Activated T-helper 2 cell treated with anti-CD3 and anti-CD28 coated beads, Interferon-gamma antibody, Interleukin-2, Interleukin-4, amounts not matched to agents 10 μg/mL and 5 μg/mL and 100 μg/mL, durations not matched to agents 14 hours and 24 hours and 36 hours (primary cell): ENCODE data around the gene PRKAG2. TPM values are rescaled to one million over a fixed set of nuclear protein-coding genes. Genes with fewer than 3 reads are reported as not detected.

Experiments
- DNase-seq: peaks from one replicate; pipeline ENCODE4 v3.0.0; 2021; ENCODE audit warnings: low spot score
- H3K27ac Mint-ChIP-seq: one replicate; pipeline ENCODE4 v1.8.0; 2021; ENCODE audit warnings: mixed read lengths
- H3K27me3 Mint-ChIP-seq: one replicate; pipeline ENCODE4 v1.8.0; 2021; ENCODE audit warnings: low read depth, mixed read lengths
- H3K36me3 Mint-ChIP-seq: one replicate; pipeline ENCODE4 v1.8.0; 2021; ENCODE audit warnings: low read depth, mixed read lengths
- H3K4me1 Mint-ChIP-seq: one replicate; pipeline ENCODE4 v1.8.0; 2021; ENCODE audit warnings: low read depth, mixed read lengths
- H3K4me3 Mint-ChIP-seq: one replicate; pipeline ENCODE4 v1.8.0; 2021; ENCODE audit warnings: low read depth, mild to moderate bottlenecking, moderate library complexity, mixed read lengths
- H3K9me3 Mint-ChIP-seq: one replicate; pipeline ENCODE4 v1.8.0; 2021; ENCODE audit warnings: mixed read lengths
- intact Hi-C: fragments of 100-400 bp; cut with micrococcal nuclease; formaldehyde crosslinking; loops from one replicate; pipeline ENCODE4 v1.15.1; 2023
- total RNA-seq: library from RNA; stranded (reverse); gene quantifications from 2 replicates; pipeline ENCODE4 v1.2.3, GENCODE V29; 2022

PRKAG2 gene
- total RNA-seq, 1 donor from 2014 or later: 14.9 TPM

DNA sequence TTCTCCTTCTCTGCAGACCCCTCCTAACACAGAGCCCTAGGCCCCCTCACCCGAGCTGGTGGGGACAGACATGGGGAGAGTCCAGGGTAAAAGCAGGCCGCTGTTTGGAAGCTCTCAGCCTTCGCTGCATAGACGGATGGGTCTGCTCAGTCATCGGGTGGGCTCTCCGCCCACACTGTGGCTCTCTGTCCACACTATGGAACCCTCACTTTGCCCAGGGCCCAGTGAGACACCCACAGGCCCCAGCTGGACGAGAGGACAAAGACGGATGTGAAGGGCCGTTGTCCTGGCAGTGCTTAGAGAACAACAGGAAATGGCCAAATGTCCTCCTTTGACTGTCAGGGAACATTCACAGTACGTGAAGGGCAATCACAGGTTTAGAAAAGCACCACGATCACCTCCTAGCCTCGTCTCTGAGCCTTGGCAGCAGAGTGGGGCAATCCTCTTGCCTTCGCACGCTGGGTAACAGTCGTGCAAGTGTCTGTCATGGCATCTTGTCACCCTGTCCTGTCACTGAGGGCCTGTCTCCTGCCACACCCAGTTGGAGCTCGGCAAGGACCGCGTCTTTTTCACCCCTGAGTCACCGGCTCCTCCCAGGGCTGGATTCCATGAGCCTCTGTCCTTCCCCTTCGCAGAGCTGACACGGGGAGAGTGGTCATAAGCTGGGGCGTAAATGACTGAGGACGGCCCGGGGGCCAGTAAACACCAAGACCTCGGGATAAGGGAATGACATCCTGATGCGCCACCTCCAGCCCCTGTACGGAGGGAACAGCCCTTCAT, 80.6 kb downstream of the PRKAG2 start:
- Mint-ChIP-seq H3K27me3 (no peaks in the 10 kb centered on the region), H3K36me3 (no peaks in the 10 kb centered on the region), H3K4me1 (peaks cover 14% of the 10 kb centered on the region), H3K9me3 (no peaks in the 10 kb centered on the region), H3K4me3 (no peak overlapping the region), H3K27ac (no peak overlapping the region)
- DNase-seq: no peak
- intact Hi-C loops: no loop called here

DNA sequence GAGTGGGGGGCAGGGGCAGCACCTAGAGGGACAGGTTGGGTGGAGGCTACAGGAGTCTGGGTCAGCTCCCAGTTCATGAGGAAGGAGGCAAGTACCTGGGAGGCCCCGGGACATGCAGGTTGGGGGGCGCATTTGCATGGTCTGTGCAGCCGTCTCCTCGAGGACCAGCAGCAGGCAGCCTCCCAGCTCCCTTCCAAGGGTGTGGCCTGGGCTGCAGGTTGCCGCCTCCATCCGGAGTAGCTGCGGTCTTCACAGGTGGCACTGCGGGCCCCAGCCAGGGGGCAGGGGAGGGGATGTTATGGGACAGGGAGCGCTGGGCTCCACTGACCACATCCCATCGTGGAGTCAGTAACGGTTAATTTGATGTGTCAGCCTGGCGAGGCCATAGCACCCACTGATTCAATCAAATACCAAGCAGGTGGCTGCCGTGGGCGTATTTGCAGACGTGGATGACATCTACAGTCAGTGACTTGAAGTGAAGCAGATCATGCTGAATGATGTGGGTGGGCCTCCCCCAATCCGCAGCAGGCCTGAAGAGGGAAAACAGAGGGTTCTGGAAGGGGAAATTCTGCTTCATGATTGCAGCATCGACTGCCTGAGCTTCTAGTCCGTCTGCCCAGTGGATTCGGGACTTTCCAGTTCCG, 81.6 kb downstream of the PRKAG2 start:
- intact Hi-C loops: no loop called here
- no peaks in the 10 kb centered on the region for H3K9me3 Mint-ChIP-seq
- H3K36me3 Mint-ChIP-seq: no peaks in the 10 kb centered on the region

GRCh38 chr7:151794508-151795167, 82.3 kb downstream of the PRKAG2 start:
- no peak overlapping the region for H3K4me3 Mint-ChIP-seq

More for the DNA sequence above, 81.6 kb downstream of the PRKAG2 start:
- peak overlapping the region; percentile 72 for H3K27ac Mint-ChIP-seq
- DNase-seq: peak; percentile 10
- H3K27me3 Mint-ChIP-seq: no peaks in the 10 kb centered on the region
- no peak overlapping the region for H3K4me3 Mint-ChIP-seq
- H3K4me1 Mint-ChIP-seq: peaks cover 15% of the 10 kb centered on the region

DNA sequence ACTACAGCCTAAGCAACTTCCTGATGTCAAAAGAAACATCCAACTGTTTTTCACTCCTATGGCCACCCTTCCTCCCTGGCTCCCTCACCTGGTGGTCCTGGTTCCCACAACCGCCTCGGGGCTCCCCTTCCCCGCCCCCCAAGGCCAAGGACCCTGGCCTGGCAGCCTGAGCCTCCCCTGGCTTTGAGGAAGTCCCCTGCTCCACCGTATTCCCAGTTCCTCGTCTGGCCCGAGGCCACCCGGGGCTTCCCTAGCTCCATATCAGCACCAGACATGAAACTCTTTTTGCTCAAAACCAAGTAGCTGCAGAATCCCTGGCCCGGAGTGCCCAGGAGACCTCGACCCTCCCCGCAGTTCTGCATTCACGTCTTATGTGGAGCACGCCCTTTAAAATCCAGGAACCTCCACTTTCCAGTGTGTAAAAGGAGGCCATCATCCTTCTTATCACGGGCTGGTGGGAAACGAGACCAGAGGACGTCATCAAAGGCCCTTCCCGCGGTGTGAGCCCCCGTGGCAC, 82.9 kb downstream of the PRKAG2 start:
- no peaks in the 10 kb centered on the region for H3K9me3 Mint-ChIP-seq
- no peaks in the 10 kb centered on the region for H3K36me3 Mint-ChIP-seq
- intact Hi-C loops: no loop called here
- no peak for DNase-seq
- no peak overlapping the region for H3K27ac Mint-ChIP-seq
- no peaks in the 10 kb centered on the region for H3K27me3 Mint-ChIP-seq
- no peak overlapping the region for H3K4me3 Mint-ChIP-seq
- peaks cover 17% of the 10 kb centered on the region for H3K4me1 Mint-ChIP-seq

More at GRCh38 chr7:151794508-151795167, 82.3 kb downstream of the PRKAG2 start:
- no peaks in the 10 kb centered on the region for H3K27me3 Mint-ChIP-seq
- no peak for DNase-seq
- peak overlapping the region; percentile 72 for H3K27ac Mint-ChIP-seq
- no peaks in the 10 kb centered on the region for H3K36me3 Mint-ChIP-seq
- H3K4me1 Mint-ChIP-seq: peaks cover 15% of the 10 kb centered on the region
- intact Hi-C loops: no loop called here
- no peaks in the 10 kb centered on the region for H3K9me3 Mint-ChIP-seq

- Mint-ChIP-seq H3K4me3 (no peak overlapping the region), H3K27me3 (no peaks in the 10 kb centered on the region), H3K27ac (no peak overlapping the region), H3K36me3 (no peaks in the 10 kb centered on the region), H3K9me3 (no peaks in the 10 kb centered on the region), H3K4me1 (peaks cover 18% of the 10 kb centered on the region)
- intact Hi-C loops: no loop called here
- no peak for DNase-seq
Observed at GRCh38 chr7:151793531-151793951, 83.4 kb downstream of the PRKAG2 start.

DNA sequence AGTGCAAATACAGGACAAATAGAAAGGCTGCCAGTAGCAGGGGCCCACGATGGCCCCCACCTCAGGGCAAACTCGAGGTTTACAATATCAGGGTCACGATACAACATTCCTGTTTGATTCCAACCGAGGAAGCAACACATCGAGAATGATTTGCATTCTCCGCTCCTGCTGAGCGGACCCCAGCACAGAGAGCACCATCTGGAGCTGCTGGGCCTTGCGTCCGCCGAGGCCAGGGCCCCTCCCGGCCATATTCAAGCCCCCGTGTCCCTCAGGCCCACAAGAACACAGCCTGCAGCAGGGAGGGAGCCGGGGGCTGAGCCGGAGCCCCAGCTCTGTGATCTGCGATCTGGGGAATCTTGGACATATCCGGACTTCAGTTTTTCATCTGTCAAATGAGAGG, 84.3 kb downstream of the PRKAG2 start:
- no peaks in the 10 kb centered on the region for H3K9me3 Mint-ChIP-seq
- intact Hi-C loops: no loop called here
- no peak overlapping the region for H3K4me3 Mint-ChIP-seq
- H3K27me3 Mint-ChIP-seq: no peaks in the 10 kb centered on the region
- no peak for DNase-seq
- peaks cover 25% of the 10 kb centered on the region for H3K4me1 Mint-ChIP-seq
- H3K27ac Mint-ChIP-seq: no peak overlapping the region
- no peaks in the 10 kb centered on the region for H3K36me3 Mint-ChIP-seq

GRCh38 chr7:151792086-151792485, 84.8 kb downstream of the PRKAG2 start:
- Mint-ChIP-seq H3K27ac (no peak overlapping the region), H3K4me1 (peaks cover 30% of the 10 kb centered on the region), H3K27me3 (no peaks in the 10 kb centered on the region), H3K4me3 (no peak overlapping the region), H3K36me3 (no peaks in the 10 kb centered on the region), H3K9me3 (no peaks in the 10 kb centered on the region)
- intact Hi-C loops: no loop called here
- DNase-seq: no peak

DNA sequence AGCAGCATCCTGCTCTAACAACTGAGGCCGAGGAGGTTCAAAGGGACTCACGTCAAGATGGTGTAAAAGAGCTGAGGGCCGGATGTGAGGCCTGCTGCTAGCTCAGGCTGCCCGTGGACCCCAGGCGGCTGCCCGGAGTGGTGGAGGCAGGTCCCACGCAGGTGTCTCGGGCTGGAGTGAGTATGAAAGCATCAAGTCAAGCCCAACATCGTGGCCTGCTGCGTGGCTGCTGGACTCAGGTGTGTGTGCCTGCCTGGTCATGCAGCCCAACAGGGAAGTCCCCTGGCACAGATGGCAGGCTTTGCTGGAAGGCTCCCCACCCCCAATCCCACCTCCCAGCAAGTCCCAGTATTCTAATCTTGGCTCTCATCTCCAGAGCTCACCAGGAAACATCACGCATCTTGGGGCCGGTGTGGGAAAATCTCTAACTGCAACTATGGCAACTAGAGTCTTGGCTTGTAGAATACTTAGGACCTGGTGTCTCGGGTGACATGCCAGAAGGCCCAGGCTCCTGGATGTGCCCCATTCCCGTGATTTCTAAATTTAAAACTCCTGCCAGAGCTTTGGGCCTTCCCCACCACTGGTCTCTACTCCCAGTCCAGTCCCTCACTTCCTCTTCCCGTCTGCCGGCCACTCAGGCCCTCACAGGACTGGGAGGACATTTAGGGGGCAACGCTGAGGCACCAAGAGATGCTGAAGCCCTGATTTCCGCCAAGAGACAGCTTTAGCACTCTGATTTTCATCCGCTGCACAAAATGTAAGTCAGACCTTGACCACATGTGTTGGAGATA, 85.9 kb downstream of the PRKAG2 start:
- no peak overlapping the region for H3K4me3 Mint-ChIP-seq
- H3K9me3 Mint-ChIP-seq: no peaks in the 10 kb centered on the region
- no peak overlapping the region for H3K27ac Mint-ChIP-seq
- H3K36me3 Mint-ChIP-seq: no peaks in the 10 kb centered on the region
- no peaks in the 10 kb centered on the region for H3K27me3 Mint-ChIP-seq
- intact Hi-C loops: no loop called here
- peaks cover 29% of the 10 kb centered on the region for H3K4me1 Mint-ChIP-seq
- no peak for DNase-seq

- intact Hi-C loops: no loop called here
- Mint-ChIP-seq H3K9me3 (no peaks in the 10 kb centered on the region), H3K4me3 (no peak overlapping the region), H3K4me1 (peaks cover 25% of the 10 kb centered on the region), H3K27me3 (no peaks in the 10 kb centered on the region), H3K36me3 (no peaks in the 10 kb centered on the region), H3K27ac (no peak overlapping the region)
- DNase-seq: no peak
Observed at GRCh38 chr7:151790095-151790829, 86.7 kb downstream of the PRKAG2 start.

GRCh38 chr7:151789380-151789947, 87.5 kb downstream of the PRKAG2 start:
- H3K4me1 Mint-ChIP-seq: peaks cover 20% of the 10 kb centered on the region
- no peak overlapping the region for H3K4me3 Mint-ChIP-seq
- intact Hi-C loops: no loop called here
- H3K36me3 Mint-ChIP-seq: no peaks in the 10 kb centered on the region
- H3K27me3 Mint-ChIP-seq: no peaks in the 10 kb centered on the region
- H3K9me3 Mint-ChIP-seq: no peaks in the 10 kb centered on the region
- H3K27ac Mint-ChIP-seq: no peak overlapping the region
- no peak for DNase-seq

DNA sequence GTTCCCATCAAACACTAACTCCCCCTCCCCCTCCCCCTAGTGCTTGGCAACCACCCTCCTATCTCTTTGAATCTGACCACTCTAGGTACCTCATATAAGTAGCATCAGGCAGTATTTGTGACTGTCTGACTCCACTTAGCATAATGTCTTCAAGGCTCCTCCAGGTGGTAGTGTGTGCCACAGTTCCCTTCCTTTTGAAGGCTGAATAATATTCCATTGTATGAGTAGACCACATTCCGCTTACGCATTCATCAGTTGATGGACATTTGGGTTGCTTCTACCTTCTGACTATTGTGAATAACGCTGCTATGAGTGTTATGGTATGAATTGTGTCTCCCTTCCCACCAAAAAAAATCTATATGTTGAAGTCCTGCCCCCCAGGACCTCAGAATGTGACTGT, 89.6 kb downstream of the PRKAG2 start:
- Mint-ChIP-seq H3K4me3 (no peak overlapping the region), H3K36me3 (no peaks in the 10 kb centered on the region), H3K27me3 (no peaks in the 10 kb centered on the region), H3K9me3 (no peaks in the 10 kb centered on the region), H3K27ac (no peak overlapping the region), H3K4me1 (peaks cover 24% of the 10 kb centered on the region)
- DNase-seq: no peak
- intact Hi-C loops: no loop called here

GRCh38 chr7:151786936-151787335, 90.0 kb downstream of the PRKAG2 start:
- Mint-ChIP-seq H3K27ac (no peak overlapping the region), H3K4me1 (peaks cover 24% of the 10 kb centered on the region), H3K9me3 (no peaks in the 10 kb centered on the region), H3K27me3 (no peaks in the 10 kb centered on the region), H3K4me3 (no peak overlapping the region), H3K36me3 (no peaks in the 10 kb centered on the region)
- intact Hi-C loops: no loop called here
- no peak for DNase-seq
